Measurements from ENCODE around the gene PKNOX2.

- no peak for TF ChIP-seq ZNF396 (CRISPR knock-in tag; IDR thresholded peaks at IDR 0.05; ENCODE audit: borderline replicate concordance)
- peak; percentile 50; the same call in 1 of the 2 replicates for TF ChIP-seq ETV6 (CRISPR knock-in tag; IDR thresholded peaks at IDR 0.05)
- no peak for TF ChIP-seq TEAD1 (CRISPR knock-in tag; IDR thresholded peaks at IDR 0.05)
- TF ChIP-seq JUN (CRISPR knock-in tag; IDR thresholded peaks at IDR 0.05): no peak
- TF ChIP-seq SMAD3 (CRISPR knock-in tag; IDR thresholded peaks at IDR 0.05; ENCODE audit: borderline replicate concordance): no peak
- no peak for TF ChIP-seq GTF2I (CRISPR knock-in tag; conservative IDR thresholded peaks at IDR 0.05)
- no peak for TF ChIP-seq SP1 (CRISPR knock-in tag; conservative IDR thresholded peaks at IDR 0.05)
Measured at GRCh38 chr11:125443767-125444311, 279.3 kb downstream of the PKNOX2 start.

Measured in WTC11 (cell line).